ENCODE measurements around the gene RNF40.

RNF40 gene

DNA sequence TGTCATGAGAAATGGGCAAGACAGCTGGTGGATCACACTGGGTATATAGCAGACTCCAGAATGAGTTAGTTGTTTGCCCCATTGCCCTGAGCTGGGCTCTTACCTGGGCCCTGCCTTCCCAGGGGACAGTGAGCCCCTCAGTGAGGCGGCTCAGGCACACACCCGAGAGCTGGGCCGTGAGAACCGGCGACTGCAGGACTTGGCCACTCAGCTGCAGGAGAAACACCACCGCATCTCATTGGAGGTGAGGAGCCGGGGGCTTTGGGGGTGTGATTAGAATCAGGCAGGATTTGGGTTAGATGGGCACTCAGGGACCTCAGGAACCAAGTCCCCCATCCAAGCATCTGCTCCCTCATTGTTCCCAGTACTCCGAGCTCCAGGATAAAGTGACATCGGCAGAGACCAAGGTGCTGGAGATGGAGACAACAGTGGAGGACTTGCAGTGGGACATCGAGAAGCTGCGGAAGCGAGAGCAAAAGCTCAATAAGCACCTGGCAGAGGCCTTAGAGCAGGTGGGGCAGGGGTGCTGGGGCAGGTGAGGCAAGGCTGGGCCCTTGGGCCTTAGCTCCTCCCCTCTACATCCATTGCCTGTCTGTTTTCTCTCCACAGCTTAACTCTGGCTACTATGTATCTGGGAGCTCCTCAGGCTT, 2.8 kb downstream of the RNF40 start:
- no peak for DNase-seq

GRCh38 chr16:30766206-30766932, 4.2 kb downstream of the RNF40 start:
- no peak for DNase-seq

DNA sequence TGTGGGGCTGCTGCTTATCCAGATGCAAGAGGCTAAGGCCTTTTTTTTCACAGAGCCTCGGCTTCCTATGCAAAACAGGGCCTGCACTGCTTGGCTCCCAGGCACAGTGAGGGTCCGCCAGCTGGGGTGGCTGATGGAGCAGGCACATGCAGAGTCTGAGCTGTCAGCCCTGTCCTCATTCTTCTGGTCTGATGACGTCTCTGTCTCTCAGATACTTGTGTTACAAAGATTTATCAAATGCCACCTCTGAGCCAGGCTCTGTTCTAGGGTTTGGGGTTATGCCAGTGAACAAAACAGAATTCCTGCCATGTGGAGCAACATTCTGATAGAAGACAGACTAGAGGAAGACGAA, 4.8 kb downstream of the RNF40 start:
- no peak for DNase-seq

GRCh38 chr16:30767767-30768465, 5.8 kb downstream of the RNF40 start:
- DNase-seq = no peak

DNA sequence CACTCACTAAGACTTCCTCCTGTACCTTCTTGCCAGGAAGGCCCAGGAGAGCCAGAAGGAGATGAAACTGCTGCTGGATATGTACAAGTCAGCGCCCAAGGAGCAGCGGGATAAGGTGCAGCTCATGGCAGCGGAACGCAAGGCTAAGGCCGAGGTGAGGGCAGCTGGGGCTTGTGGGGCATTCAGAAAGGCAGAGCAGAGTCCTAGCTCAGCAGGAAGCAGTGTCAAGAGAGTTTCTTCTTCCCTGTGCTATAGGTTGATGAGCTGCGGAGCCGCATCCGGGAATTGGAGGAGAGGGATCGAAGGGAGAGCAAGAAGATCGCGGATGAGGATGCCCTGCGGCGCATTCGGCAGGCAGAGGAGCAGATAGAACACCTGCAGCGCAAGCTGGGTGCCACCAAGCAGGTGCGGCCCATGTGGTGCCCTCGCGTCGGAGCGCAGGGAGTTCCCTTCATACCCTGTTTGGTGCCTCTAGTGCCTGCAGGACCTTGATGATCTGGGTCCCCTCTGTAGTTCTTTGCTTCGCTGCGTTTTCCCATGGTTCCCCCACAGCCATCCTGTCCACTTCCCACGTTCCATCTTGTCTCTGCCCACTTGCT, 6.6 kb downstream of the RNF40 start:
- DNase-seq = no peak

GRCh38 chr16:30769379-30770089, 7.4 kb downstream of the RNF40 start:
- DNase-seq = no peak

GRCh38 chr16:30771726-30772125, 9.6 kb downstream of the RNF40 start:
- no peak for DNase-seq

- no peak for DNase-seq
Observed at GRCh38 chr16:30773826-30774225, 11.7 kb downstream of the RNF40 start.

DNA sequence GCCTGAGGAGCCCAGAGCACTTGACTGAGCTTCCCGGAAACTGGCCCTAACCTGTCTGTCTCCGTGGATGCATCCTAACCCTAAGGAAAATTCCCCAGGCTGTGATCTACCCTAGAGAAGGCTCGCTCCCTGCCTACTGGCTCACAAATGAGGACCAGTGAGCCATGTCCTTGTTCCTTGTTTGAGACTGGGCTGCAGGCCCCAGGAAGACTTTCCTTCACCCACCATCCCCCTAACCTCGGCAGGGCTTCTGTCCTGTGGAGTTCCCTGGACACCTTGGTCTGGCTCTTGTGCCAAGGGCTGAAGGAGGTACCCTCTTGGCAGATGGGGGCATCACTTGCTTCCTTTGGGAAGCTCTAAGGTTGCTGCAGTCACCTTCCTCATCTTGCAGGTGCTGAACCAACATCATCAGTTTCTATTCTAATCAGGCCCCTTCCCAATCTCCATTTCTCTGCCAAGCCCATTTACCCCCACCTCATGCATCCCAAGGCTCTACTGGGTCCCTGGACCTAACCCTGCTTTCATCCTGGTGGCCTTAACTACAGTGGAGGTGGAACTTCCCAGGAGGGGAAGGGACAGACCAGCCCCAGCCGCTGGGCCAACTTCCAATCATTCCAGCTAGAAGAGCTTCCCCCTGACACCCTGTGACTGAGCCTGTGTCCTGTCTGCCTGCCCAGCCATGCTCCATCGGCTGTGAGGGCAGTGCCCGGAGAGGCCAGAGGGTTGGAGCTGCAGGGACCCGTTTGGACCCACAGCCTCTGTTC, 12.4 kb downstream of the RNF40 start:
- DNase-seq = no peak

GRCh38 chr16:30775131-30775391, 12.9 kb downstream of the RNF40 start:
- no peak for DNase-seq

DNA sequence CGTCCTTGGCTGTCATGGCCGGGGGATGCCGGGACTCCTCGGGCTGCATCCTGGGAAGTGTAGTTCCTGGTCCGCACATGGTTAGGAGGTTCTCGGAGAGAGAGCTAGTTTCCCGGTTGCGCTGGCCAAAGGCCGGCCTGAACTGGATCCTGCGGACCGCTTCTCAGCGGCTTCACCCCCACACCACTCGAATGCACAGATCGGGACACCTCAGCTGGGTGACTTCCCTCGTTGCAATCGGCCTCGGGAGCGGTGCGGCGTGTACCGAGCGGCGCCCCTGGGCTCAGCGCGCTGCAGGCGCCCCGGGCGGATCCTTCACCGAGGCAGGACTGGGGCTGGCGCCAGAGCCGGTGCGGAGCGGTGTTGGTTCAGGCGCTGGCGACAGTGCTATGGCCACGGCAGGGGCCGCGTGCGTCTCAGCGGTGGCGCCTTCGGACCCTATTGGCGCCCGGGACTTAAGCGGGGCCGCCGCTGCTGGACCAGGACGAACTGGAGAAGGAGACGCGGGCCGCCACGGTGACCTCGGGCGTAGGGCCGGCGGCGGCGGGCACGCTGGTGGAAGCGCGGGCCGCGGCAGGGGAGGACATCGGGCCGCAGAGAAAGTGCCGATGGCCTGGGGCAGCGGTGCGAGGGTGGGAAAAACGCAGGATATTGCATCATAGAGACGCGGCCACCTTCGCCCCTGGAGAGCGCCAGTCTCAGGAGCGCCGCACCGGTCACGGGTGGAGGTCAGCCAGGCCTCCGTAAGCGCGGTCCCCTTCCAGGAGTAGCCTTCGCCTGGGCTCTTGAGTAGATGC, 13.5 kb downstream of the RNF40 start:
- peak; percentile 71 for DNase-seq

DNA sequence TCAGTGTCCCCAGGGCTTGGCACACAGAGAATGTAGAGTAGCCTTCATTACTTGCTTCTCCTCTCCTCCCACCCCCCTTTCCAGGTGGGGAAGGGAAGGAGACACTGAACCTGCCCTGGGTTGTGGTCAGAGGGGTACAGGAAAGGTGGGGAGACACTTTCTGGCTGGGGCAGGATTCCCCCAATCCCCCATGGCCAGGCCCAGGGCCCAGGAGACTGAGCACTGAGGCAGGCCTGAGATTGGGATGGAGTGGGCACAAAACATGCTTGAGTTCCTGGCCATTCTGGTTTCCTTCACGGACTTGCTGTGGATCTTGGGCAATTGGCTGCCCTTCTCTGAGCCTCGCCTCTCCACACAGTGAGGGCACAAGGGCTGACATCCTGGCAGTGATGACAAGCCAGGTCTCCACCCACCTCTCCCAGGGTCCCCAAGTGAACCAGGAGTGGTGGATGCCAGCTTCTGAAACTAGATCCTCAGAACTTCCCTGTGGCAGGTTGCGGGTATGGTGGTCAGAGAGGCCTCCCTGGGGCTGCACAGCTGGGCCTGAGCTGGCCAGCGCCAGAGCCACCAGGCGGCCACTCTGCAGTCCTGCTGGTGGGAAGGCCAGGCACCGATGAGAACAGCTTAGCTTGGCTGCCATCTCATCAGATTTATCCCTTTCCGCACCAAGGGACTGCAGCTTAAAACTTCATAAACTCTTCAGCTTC, 15.6 kb downstream of the RNF40 start:
- no peak for DNase-seq

GRCh38 chr16:30778549-30779244, 16.6 kb downstream of the RNF40 start:
- no peak for DNase-seq

DNA sequence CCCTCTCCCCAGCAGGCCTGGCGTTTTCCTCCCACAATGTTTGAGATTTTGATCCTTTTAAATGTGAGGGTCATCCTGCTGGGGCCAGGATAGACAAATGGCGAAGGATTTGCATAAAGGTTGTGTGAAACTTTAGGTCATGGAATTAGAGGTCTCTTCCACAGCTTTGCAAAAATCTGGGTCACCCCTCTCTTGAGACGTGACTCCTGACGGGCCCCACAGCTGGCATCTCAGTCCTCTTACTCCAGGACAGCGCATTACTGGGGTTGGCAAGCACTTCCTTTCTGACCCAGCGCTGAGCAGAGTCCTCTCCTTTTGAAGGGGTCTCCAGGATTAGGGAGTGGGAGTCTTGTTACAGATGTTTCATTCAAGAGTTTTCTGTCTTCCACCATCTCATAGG, 17.5 kb downstream of the RNF40 start:
- DNase-seq = no peak

DNA sequence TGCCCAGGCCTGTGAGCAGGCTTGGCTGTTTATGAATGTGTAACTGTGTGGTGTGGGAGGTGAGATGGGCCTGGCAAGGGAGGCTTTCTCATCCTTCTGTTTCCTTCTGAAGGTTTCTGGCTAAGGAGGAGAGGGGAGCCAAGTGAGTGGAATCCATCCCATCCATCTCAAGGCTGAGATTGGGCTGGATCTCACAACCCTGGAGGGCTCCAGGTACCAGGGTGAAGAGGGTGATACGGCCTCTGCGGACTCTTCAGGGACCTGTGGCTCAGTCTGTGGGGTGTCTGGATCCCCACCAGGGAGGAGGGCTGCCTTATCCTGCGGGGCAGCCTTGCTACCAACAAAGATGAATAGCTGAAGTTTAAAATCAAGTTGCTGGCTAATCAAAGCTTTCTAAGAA, 17.9 kb downstream of the RNF40 start:
- no peak for DNase-seq

GRCh38 chr16:30780549-30780948, 18.4 kb downstream of the RNF40 start:
- DNase-seq = no peak

DNA sequence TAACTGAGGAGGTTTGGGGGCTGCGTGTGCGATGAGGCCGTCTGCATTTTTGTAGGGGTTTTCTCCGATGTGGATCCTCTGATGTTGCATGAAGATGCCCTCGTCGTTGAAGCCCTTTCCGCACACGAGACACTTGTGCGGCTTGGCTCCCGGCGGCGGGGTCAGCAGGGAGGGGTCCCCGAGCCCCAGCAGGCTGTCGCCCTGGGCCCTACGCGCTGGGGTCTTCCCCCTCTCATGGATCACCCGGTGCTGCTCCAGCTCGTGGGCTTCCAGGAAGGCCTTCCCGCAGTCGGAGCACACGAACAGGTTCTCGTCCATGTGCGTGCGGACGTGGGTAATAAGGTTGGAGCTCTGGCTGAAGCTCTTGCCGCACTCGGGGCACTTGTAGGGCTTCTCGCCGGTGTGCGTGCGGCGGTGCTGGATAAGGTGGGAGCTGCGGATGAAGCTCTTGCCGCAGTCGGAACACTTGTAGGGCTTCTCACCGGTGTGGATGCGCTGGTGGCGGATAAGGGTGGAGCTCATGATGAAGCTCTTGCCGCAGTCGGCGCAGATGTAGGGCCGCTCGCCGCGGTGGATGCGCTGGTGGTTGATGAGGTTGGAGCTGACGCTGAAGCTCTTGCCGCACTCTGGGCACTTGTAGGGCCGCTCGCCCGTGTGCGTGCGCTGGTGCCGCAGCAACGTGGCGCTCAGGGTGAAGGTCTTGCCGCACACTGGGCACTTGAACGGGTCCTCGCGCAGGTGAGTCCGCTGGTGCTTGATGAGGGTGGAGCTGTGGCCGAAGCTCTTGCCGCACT, 20.6 kb downstream of the RNF40 start:
- no peak for DNase-seq

GRCh38 chr16:30783280-30784109, 21.4 kb downstream of the RNF40 start:
- DNase-seq = no peak

GRCh38 chr16:30784215-30784614, 22.1 kb downstream of the RNF40 start:
- no peak for DNase-seq
